CD4-positive, alpha-beta T cell treated with Interleukin-6 at 100 ng/mL for 8 hours (primary cell): Measurements from ENCODE around the gene SPTB.

Source experiments
- DNase-seq: peaks from one replicate; pipeline ENCODE4 v3.0.0-alpha.2; 2020; ENCODE audit warnings: mixed read lengths, low spot score

The SPTB gene

DNA sequence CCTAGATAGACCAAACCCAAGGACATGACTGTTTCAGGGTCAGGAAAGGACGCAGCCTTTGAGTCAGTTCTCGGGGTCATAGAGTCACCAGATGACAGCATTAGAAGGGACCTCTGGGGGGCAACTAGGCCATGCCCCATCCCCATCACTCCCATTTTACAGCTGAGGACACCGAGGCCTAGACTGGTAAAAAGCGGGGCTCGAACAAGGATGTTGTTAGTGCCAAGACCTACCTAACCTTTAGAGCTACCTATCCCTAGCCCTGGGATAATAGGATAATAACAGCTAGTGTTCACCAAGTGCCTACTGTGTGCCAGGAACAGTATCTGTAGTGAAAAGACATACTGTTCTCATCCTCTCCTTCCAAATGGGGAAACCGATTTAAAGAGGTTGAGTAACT, 126.8 kb downstream of the SPTB start:
- no peak for DNase-seq

DNA sequence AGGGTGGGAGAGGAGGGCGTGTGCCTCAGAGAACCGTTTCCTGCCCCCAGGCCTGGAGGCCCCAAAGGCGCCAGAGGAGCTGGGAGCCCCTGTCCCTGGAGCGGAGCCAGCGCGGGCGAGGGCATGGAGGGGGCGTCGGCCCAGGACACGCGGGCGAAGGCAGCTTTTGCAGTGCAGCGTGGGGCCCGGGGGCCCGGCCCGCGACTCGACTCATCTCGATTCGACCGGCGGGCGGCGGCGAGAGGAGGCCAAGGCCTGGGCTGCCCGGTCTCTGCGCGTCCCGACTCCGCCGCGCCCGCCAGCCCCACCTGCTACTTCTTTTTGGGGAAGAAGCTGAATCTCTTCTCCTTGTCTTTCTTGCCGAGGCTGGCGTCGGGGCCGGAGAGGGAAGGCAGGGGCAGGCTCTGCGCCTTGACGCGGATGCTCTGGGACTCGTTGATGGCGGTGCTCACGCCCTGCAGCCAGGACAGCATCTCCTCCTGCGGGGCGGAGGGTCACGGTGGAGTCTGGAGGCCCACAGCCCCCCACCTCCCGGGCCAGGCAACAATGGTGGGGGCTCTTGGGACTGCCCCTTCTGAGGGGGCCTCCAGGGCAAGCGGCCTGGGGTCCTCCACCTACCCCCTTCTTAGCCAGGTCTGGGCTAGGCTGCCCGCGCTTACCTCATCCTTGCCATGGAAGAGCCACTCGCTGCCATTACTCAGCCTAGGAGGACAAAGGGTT, 130.6 kb downstream of the SPTB start:
- no peak for DNase-seq

DNA sequence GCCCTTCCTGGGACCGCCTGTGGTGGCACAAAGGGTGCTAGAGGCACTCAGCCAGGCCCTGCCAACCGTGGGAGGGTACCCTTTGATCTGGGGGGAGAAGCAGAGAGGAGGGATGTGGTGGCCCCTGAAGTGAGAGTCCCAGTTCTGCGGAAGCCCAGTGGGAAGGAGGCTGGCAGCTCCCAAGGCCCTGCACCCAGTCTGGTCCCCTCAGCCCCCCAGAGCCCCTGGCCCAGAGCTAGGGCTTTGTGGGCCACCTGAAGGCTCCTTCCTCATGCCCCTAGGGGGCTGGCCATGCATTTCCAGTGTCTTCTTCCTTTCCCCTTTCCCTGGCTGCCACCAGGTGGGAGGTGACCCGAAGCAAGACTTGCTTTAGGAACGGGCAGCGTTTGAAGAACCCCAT, 131.2 kb downstream of the SPTB start:
- DNase-seq: no peak

DNA sequence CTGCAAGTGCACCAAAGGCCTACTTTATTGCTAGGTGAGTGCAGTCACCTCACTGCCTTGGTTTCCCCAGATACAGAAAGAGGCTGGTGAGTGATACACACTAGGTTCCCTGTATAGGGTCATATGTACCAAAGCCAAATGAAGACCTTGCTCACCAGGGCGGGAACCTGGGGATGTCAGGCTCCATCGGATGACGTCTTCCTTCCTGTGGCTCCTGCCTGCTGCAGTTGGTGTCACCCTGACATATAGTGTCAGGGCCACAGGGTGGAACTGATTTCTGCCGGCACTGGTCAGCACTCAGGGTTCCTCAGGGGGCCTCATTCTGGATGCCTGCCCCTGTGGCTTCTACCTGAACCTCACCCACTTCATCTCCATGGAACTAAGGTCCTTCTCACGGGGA, 132.4 kb downstream of the SPTB start:
- DNase-seq: no peak

DNA sequence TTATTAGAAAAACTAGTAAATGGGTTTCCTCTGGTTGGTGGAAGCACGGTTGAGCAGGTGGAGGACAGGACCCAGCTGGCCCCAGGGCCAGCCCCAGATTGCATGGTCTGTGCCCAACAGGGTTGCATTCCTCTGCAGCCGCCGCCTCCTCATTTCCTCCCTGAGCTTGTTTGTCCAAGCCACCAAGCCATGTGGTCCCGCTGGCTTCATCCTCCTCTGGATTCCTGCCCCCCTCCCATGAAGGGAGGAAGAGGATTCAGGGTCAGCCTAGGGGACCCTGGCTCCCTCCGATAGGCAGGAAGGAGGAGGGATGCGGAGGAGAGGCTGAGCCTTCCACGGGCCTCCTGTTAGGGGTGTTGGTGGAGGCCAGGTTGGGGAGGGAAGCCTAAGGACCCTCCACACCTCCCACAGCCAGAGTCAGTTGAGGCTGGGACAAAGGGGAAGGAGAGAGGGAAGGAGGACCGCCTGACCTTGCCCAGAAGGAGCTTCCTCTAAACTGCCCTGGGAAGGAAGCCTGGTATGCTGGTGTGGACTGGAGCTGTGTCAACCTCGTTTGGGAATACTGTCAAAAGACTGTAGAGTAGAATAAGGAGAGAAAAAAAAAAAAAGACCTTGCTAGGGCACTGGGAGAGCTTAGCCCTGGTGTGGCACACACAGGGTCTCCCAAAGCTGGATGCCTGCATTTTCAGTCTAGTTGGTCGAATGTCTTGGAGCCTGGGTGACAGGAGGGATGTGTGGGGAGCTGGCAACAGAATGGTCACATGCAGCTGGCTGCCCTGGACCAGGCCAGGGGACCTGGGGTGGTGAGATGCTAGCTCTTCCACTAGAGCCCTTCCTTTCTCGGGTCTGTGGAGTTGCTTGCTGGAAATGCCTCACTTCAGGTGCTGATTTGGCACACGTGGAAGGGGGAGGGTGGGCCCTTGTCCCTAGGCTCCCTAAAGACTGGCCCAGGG, 133.1 kb downstream of the SPTB start:
- DNase-seq: no peak

DNA sequence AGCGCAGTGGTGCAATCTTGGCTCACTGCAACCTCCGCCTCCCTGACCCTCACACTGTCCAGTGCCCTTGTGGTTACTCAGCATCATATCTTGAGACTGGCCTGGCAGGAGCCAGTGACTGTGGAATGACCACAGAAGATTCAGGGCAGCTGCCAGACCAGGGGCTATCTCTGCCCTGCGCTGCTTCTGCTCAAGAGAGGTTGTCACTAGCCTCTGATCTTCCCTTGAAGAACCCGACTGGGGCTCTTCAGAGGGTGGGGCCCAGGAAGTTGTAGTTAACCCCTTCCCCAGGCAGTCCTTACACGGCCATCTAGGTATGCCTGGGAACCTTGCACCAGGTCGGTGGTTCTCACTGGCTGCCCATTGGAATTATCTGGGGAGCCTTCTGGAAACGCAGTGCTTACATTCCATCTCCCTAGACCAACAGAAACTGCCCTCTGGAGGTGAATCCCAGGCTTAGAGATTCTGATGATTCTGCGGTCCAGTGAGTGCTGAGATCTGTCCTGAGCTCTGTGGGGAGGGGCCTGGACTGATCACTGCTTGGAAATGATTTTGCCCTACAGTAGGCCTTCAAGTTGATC, 134.1 kb downstream of the SPTB start:
- DNase-seq: no peak

DNA sequence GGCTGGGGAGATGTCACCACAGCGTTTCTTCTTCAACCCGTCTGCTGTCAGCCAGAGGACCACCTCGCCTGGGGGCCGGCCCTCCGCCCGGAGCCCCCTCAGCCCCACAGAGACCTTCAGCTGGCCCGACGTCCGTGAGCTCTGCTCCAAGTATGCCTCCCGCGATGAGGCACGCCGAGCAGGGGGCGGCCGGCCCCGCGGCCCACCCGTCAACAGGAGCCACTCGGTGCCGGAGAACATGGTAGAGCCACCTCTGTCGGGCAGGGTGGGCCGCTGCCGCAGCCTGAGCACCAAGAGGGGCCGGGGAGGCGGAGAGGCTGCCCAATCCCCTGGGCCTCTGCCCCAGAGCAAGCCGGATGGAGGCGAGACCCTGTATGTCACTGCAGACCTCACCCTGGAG, 136.6 kb downstream of the SPTB start:
- no peak for DNase-seq

DNA sequence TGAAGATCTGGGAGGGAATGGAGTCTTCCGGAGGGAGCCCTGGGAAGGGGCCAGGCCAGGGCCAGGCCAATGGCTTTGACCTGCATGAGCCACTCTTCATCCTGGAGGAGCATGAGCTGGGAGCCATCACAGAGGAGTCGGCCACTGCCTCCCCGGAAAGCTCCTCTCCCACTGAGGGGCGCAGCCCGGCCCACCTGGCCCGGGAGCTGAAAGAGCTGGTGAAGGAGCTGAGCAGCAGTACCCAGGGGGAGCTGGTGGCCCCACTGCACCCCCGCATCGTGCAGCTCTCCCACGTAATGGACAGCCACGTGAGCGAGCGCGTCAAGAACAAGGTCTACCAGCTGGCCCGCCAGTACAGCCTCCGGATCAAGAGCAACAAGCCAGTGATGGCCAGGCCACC, 137.7 kb downstream of the SPTB start:
- DNase-seq: no peak

DNA sequence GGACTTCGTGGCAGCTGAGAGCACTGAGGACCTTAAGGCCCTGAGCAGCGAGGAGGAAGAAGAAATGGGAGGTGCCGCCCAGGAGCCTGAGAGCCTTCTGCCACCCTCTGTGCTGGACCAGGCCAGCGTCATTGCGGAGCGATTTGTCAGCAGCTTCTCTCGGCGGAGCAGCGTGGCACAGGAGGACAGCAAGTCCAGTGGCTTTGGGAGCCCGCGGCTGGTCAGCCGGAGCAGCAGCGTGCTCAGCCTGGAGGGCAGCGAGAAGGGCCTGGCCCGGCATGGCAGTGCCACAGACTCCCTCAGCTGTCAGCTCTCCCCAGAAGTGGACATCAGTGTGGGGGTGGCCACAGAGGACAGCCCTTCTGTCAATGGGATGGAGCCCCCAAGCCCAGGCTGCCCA, 138.5 kb downstream of the SPTB start:
- DNase-seq: no peak

DNA sequence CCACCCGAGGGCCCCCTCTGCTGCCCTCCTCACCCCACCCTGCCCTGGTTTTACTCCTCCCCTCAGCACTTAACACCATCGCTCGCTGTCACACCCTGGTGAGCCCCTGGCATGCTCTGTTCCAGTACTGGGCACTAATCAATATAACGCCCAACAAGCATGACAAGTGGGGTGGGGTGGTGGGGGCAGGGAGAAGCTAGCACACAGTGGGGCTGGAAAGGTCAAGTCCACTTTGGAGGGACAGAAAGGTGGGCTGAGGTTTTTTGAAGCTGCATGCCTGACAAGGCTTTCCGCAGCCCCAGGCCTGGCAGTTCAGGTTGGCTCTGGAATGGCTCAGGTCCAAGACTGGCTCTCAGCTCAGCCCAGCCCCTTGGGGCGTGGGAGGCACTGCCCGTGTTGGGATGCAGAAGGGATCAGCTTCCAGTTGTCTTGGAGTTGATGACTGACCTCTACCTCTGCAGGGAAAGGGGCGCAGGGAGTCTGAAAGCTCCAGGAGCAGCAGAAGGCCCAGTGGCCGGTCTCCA, 141.4 kb downstream of the SPTB start:
- DNase-seq: no peak

DNA sequence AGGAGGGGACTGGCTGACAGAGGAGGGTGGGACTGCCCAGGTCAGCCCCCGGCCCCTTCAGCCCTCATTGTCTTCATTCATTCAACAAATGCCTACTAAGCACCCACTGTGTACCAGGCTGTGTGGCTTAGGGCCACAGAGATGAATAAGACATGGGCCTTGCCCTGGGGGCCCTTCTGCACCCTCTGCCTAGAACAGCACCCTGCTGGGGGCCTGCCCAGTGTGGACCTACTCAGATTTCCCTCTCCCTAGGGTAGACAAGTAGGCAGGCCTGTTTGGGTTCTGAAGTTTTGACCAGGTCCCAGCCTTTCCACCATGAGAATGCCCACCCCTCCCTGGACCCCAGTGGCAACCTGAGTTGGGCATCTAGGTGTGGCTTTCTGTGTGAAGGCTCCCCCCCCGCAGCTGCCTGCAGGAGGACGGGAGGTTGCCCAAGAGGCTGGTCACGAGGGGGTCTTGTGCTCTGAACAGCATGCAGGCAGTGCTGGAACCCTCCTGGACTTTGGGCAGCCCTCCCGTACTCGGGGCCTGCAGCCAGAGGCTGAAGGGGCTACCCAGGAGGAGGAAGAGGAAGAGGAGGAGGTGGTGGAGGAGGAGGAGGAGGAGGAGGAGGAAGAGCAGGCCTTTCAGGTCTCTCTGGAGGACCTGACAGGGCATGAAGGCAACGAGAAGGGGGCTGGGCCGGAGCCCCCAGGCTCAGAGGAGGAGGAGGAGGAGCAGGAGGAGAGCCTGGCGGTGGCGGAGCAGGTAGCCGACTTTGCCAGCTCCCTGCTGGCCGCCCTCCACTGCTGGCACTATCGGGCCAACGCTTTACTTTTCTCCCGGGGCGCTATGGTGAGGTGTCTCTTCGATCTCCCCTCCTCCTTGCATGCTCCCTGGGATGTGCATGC, 142.1 kb downstream of the SPTB start:
- no peak for DNase-seq

DNA sequence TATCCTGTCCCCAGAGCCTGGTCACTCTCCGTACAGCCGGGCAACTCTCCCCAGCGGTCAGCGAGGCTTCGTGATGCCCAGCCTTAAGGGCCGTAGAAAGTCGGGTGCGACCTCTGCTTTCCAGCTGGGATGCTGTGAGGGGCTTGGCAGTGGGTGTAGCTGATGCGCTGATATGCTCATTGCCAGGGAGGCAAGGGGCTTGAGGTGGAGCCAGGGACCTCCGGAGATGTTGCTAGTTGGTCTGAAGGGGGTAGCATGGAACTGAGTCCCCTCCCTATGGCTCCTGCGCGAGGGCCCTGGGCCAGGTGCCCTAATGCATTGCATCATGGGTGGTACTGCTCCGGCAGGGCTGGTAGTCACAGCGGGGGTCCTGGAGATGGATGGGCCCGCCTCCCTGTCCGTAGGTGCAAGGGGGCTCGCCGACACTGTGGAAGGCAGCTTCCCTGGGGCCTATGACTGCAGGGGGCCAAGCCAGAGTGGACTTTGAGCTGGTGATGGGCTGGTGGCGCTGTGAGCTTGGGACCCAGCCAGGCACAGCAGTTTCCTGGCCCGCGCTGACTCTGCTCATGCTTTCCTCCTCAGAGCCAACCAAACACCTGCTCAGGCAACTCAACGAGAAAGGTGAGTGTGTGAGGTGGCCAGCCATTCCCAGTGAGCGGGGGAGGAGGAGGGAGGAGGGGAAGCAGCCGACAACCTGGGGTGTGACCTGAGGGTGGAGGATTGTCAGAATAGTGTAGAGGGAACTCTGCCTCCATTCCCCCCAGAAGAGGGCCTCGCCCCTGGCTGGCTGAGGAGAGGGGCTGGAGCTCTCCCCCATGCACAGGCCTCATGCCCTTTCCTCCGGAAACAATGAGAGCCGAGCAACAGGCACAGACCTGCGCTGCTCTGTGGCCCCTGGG, 143.2 kb downstream of the SPTB start:
- DNase-seq: no peak

DNA sequence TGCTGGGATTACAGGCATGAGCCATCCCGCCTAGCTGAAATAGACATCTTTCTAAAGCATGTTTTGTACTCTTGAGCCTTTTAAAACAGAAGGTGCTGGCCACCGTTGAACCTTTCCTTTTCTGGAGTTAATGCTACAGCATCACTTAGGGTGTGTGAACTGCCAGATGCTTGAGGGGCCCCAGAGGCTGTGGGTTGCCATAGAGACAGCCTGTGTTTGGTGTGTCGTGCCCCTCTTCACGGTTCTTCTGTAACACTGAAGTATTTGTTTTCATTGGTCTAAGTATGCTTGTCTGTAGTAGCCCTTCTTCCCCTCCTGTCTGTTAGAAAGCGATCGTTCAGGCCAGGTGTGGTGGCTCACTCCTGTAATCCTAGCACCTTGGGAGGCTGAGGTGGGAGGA, 144.7 kb downstream of the SPTB start:
- no peak for DNase-seq

DNA sequence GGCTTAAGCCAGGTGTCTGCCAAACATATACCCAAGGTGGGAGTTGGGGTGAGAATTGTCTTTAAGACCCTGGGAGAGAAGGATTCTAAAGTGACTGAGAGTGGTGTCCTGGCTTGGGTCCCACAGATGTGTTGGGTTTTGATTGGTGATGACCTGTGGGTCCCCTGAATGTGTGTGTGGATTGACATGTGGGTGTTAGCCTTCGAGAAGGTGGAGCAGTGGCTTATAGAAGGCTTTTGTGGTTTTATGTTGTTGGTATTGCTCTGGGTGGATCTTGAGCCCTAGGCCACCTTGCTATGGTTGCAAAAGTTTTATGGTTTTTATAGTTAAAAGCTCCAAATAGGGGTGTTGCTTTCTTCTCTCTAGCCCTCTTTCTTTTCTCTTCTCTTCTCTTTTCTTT, 145.8 kb downstream of the SPTB start:
- DNase-seq: no peak

DNA sequence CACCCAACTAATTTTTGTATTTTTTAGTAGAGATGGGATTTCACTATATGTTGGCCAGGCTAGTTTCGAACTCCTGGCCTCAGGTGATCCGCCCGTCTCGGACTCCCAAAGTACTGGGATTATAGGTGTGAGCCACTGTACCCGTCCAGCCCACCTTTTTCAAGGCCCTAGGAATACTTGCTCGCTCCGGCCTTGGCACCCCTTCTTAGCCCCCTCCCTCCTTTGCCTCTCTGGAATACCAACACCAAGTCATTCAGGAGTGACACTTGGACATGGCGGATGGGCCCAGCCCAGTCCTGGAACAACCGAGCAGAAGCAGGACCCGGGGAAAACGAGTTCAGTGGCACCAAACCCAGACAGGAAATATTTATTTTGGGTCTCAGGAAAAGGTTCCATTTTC, 146.4 kb downstream of the SPTB start:
- no peak for DNase-seq

DNA sequence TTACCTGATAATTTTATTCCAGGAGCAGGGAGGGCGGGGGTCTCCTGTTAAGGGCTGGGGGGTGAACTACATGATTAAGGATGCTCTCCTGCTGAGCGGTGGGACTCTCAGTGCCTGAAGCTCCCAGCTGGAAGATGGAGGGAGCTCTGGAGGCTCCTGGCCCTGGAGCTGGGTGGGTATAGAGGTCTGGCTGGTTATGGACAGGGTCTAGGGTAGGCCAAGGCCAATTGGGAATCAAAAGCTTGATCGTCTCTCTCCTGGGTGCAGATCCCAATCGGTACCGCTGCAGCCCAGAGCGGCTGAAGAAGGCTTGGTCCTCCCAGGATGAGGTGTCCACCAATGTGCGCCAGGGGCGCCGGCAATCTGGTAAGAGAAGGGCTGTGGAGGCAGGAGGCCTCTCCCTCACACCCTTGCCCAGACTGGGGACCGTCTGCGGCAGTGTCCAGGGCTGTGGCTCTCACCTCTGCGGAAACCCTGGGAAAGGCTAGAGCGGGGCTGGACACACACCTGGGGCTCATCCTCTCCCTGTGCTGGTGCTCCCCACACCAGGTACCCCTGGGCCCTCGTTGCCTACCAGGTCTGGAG, 147.1 kb downstream of the SPTB start:
- no peak for DNase-seq

DNA sequence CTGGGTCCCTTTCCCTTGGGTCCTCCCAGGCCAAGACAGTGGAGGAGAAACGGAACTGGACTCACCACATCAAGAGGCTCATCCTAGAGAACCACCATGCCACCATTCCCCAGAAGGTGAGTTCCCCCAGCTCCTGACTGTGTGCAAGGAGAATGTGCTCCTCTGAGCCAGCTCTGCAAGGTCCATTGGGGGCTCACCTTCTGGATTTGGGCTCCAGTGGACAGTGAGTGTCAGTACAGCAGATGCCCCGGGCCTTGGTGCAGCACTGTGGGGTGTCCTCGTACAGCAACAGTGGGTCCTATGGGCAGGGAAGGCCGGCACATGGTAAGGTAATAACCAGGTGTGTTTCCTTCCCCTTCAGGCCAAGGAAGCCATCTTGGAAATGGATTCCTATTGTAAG, 147.6 kb downstream of the SPTB start:
- no peak for DNase-seq

DNA sequence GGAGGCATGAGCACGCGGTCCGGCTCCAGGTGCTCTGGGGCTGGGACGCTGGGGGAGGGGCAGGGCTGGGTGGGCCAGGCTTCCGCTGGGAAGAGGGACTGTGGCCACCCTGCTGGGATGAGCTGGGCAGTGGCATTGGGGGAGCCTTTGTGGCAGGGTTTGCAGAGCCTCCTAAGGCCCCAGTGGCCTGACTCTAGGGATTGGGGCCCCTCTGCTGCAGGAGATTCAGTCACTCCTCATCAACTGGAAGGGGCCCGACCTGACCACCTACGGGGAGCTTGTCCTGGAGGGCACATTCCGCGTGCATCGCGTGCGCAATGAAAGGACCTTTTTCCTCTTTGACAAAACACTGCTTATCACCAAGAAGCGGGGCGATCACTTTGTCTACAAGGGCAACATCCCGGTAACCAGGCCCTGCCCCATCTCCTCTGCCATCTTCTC, 148.5 kb downstream of the SPTB start:
- DNase-seq: no peak

DNA sequence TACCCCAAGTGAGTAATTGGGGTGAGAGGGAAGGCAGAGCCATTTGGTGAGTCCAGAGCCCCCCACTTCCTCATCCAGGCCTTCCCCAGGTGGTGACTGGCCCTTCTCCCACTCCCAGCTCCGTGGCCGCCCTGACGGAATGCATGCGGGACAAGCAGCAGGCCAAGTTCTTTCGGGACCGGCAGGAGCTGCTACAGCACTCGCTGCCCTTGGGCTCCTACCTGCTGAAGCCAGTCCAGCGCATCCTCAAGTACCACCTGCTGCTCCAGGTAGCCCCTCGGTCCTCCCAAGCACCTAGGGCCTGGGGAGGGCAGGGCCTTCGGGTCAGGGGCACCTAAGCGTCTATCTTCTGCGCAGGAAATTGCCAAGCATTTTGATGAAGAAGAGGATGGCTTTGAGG, 149.0 kb downstream of the SPTB start:
- no peak for DNase-seq

DNA sequence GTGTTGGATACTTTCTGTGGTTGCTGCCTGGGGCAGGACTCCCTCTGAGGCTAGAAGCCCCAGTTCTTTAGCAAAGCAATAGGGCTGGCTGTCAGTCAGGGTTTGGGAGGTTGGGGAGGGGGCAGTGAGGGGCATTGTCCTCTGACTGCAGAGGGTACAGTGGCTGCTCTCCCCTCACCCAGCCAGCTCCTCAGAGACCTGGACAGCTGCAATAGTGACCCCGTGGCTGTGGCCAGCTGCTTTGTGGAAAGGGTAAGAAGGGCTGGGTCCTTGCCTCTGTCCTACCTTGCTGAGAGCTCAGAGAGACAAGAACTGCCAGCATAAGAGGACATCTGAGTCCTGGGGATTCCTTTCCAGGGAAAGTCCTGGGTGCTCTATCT, 149.7 kb downstream of the SPTB start:
- no peak for DNase-seq
